Activated T-cell treated with anti-CD3 and anti-CD28 coated beads, Interleukin-2, amount 50 U/mL, for 1 hour (primary cell): Measurements from ENCODE around the gene OAT.
"Not testable (repeated sequence)": the region's sequence is repeated elsewhere in the genome, so short reads cannot be mapped to it uniquely, and the experiment has no call there.

Source experiments
- DNase-seq: peaks from one replicate; pipeline ENCODE4 v3.0.0-alpha.2; 2020

OAT gene

DNA sequence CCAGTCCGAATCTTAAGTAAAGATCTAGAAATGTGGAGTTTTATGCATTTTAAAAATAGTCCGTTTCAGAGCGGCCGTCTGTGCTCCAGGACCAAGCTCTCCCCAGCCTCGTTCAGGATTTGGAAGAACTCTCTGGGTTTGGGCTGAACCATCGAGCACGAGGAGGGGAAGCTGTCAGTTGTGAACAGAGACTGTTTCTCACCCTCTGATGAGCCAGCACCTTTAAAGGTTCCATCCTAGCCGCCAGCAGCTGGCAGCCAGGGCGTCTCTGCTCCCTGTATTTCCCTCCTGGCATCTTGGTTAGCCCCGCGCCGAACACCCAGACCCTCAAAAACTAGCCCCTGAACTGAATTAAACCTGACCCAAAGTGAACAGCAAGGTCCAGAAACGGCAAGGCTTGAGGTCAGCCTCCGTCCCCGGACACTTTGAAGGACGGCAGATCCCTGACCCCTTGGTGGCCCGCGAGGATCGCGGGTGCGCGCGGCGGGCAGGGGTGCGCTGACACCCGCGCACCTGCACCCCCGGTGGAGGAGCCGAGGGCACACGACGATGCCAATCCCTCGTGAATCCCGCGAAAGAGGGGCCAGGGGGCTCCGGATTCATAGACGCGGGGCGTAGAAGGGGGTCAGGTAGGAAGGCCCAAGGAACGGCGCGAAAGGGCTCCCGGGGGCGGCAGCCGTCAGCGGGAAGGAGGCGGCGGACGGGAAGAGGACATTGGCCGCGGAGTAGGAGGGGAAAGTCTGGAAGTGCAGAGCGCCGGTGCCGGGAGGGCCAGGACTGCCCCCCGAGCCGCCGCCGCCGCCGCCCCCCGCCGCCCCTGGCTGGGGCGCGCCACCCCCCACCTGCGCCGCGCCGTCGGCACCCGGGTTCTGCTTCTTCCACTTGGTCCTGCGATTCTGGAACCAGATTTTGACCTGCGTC lies 28.4 kb upstream of the OAT start:
- DNase-seq = no peak

GRCh38 chr10:124441694-124442093 lies 23.0 kb upstream of the OAT start:
- not testable (repeated sequence) for DNase-seq

- no peak for DNase-seq
Measured at GRCh38 chr10:124436191-124436638, 17.5 kb upstream of the OAT start.

- not testable (repeated sequence) for DNase-seq
Measured at GRCh38 chr10:124435683-124436082, 17.0 kb upstream of the OAT start.

DNA sequence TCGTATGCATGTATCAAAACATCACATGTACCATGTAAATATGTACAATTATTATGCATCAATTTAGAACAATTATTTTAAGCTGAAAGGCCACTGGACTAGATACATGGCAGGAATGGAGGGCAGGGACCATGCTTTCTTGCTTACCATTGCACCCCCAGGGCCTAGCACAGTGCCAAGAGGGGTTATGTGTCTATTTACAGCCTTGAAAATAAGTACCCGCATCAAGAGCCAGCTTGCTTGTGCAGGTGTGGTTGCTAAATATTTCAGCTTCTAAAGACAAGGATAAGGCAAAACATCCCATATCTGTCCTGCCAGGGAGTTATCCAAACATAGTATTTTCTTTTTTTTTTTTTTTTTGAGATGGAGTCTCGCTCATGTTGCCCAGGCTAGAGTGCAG lies 14.7 kb upstream of the OAT start:
- DNase-seq = no peak

- no peak for DNase-seq
Measured at GRCh38 chr10:124430077-124430476, 11.4 kb upstream of the OAT start.

DNA sequence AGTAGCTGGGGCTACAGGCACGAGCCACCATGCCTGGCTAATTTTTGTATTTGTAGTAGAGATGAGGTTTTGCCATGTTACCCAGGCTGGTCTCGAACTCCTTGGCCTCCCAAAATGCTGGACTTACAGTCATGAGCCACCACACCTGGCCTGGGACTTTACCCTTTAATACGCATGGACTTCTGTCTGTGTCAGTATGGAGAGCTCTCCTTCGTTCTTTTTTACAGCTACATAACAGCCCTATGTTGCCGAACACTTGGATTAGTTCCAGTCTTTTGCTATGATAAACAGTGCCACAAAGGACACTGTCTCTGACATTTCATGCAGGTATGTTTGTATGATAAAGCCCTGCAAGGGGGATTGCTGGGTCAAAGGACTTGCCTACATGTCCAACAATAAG lies 10.9 kb upstream of the OAT start:
- DNase-seq = no peak

- no peak for DNase-seq
Measured at GRCh38 chr10:124428207-124428777, 9.6 kb upstream of the OAT start.

GRCh38 chr10:124425227-124425962 lies 6.7 kb upstream of the OAT start:
- no peak for DNase-seq

DNA sequence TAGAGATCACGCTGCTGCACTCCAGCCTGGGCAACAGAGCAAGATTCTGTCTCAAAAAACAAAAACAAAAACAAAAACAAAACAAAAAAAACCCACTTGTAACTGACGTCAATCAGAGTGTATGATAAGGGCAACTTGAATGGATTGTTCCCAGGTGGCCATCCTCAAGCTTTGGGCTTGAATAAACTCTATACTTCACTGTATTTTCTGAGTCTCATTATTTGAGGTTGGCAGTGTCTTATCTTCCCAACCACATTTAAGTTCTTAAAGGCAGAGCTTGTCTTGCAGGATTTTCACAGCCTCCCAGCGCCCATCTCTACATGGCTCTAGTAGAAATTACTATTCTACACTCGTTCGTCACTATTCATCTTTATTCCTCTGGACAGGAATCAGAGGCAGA lies 5.1 kb upstream of the OAT start:
- no peak for DNase-seq

DNA sequence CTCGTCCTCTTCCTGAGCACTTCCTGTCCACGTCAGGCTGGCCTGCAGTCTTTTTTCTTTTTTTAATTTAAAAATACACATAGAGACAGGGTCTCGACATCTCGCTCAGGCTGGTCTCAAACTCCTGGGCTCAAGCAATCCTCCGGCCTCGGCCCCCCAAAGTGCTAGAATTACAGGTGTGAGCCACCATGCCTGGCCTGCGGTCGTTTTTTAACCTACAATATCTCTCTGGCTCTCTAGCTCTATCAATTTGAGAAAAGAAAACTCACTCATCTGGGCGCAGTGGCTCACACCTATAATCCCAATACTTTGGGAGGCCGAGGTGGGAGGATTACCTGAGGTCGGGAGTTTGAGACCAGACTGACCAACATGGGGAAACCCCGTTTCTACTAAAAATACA lies 4.0 kb upstream of the OAT start:
- no peak for DNase-seq

DNA sequence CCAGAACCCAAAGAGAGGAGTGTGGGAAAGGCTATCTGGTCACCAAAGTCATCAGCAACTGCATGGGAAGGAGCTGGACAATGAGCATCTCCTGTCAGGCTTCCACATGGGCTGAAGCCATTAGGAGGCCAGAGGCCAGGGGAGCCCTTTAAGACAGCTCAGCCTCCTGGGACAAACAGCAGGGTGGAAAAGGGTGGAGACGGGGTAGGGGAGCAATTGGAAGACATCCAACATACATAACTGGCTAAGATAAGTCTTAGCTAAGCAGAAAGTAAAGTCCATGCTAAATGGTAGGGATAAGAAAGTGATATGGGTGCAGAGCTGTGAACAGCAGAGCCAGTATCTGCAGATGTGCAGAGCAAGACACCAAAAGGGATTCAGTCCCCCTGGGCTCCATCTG lies 1.5 kb upstream of the OAT start:
- DNase-seq = no peak

DNA sequence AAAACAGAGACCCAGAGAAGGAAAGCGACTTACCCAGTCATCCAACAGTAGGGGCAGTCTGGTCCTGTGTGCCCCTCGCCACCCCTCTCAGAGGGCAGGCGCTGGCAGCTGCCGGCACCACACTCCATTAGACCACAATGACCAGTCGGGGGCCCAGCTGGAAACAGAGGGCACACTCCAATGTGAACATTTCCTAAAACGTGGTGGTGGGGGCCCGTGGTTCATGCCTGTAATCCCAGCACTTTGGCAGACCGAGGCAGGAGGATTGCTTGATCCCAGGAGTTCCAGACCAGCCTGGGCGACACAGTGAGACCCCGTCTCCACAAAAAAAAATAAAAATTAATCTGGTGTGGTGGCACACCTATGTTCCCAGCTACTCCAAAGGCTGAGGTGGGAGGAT lies 912 bp upstream of the OAT start:
- DNase-seq = no peak

DNA sequence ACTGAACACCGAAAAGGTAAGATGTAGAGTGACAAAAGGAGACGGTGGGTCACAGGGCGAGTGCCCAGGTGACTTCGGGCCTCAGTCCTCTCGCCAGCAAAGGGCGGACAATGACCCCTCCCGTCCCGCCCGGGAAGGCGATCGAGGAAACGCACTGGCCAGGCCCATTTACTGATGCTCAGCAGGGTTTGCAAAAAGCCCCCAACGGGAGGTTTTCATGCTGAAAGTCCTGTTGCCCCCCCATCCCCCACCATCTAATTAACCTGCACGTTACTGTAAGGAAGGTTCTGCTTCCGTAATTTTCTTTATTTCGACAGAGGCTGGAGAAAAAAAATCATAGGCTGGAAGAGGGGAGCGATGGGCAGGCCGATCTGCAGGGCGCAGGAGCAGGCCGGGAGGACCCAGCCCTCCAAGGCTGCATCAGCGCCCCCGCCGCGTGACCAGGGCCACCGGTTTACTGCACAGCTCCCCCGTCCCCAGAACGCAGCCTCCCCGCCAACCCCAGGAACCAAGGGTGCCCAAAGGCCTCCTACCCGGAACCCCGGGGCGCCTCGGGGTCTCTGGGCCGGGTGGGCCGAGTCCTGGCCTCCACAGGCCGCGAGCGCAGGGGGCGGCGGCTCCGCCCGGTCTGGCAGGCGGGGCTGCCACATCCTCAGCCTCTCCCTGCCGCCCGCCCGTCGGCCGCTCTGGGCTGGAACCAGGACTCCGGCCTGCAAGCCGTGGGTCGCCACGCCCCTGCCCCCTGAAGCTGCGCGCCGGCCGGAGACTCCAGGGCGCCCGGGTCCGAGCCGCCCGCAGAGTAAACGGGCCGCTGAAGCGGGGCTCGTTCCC lies 613 bp downstream of the OAT start:
- peak; percentile 54 for DNase-seq

DNA sequence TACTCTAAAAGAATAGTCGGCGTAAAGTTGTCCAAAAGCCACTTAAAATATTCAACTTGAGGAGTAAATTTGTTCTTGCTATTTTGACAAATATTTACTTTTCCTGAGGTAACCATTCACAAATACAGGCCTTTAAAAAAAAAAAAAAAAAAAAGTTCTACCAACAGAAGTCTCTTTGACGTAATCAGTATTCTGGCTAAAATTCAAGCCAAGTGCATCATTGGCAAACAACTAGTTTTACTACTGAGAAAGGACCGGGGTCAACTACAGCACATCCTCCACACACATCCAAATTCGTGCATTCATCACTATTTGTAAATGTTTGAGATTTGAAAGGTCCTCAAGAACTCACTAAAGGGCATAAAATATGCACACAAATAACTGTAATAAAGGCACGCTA lies 2.0 kb downstream of the OAT start:
- DNase-seq = no peak

DNA sequence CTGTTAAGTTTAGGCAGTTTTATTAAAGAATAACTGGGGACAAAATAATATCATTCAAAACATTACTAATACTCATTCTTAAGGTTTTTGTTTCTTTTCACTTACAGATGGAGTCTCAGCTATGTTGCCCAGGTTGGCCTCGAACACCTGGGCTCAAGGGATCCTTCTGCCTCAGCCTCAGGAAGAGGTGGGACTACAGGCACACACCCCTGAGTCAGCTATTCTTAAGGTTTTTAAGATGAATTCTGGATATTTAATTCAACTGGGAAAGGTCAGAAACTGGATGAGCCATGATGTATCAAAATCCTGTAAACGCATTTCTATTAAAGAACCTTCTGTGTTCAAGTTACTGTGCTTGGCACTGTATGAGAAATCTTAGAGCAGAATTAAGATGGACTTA lies 3.5 kb downstream of the OAT start:
- no peak for DNase-seq

GRCh38 chr10:124414076-124414475 lies 4.6 kb downstream of the OAT start:
- DNase-seq = no peak

- DNase-seq = no peak
Measured at GRCh38 chr10:124409696-124410095, 9.0 kb downstream of the OAT start.

- no peak for DNase-seq
Measured at GRCh38 chr10:124408357-124408756, 10.4 kb downstream of the OAT start.

- no peak for DNase-seq
Measured at GRCh38 chr10:124407456-124407855, 11.3 kb downstream of the OAT start.

- peak; percentile 20 for DNase-seq
Measured at GRCh38 chr10:124403548-124403947, 15.2 kb downstream of the OAT start.

GRCh38 chr10:124402273-124402672 lies 16.4 kb downstream of the OAT start:
- no peak for DNase-seq

GRCh38 chr10:124401633-124402032 lies 17.1 kb downstream of the OAT start:
- no peak for DNase-seq
